ENCODE results near the gene RNGTT.
"Not testable (repeated sequence)": the region's sequence is repeated elsewhere in the genome, so short reads cannot be mapped to it uniquely, and the experiment has no call there.

Gene RNGTT

DNA sequence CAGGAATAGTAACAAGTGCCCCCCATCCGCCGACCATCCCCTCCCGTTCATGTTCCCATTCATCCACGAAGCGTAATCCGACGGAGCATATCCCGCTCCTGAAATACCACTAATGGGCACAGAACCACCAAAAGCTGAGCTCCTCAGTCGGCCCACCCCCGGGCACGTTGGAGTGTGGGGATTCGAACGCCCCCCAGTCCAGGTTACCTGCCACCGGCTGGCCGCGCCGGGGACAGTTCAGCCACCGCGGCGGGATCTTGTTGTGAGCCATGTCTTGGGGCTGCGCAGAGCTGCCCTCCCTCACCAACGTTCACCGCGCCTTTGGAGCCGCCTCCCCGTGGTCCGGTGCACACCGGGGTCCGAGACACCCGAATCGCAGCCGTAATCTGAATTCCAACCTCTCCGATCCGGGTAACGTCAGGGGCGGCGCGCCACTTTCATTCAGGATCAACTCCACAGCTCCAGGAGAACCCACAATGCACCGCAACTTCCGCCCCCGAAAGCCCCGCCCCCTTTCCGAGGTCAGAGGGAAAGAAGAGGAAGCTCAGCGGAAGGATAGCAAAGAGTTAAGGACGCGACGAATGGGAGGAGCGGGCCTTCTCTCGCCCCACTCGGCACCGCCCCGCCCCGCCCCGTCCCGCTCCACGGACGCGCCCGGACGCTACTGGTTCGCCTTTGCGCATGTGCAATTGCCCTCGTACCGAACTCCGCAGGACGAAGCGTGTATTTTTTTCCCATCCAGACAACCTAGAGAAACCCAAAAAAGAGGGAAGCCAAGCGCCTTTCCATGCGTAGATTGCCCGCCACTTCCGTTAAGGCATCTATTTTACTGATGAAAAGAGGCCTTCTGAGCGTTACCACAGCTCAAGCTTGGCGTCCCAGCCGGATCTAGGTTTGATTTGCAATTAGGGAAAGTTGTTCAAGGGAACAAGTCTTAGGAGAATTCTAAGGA lies at the start of gene RNGTT:
TSS of gene RNGTT (minus strand) at position 480 of the 952 bp plus-strand sequence. CDS start at position 271, 209 bp downstream.
- DNase-seq = peak; percentile 71 to 99 (median 96)

DNA sequence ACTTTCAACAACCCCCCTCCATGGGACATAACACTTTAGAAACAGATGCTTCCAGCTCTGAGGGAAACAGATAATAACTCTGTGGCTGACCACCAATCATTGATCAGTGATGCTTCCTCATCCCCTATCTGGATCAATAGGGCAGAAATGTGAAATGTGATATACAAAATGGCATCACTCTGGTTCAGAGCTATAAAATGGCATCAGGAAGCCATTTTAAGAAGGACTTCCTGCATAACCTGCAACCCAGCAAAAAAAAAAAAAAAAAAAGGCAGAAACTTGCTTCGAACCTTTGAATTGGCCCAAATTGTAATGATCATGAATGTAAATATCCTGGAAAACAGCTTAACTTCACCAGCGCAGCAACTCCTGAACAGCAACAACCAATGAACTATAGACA lies 48.0 kb upstream of the RNGTT start:
- no peak for DNase-seq

DNA sequence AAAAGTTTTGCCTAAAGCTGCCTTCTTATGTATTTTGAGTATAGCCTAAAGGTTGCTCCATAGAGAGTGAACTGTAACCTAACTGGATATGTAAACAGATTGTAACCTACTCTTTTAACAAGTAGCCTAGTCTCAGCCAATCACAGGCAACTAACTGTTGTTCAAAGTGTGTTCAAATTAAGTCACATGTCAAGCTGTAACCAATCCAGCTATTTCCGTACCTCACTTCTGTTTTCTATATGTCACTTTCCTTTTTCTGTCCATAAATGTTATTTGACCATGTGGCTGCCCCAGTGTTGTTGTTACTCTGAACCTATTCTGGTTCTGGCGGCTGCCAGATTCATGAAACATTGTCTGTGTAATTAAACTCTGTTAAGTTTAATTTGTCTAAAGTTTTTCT lies 47.4 kb upstream of the RNGTT start:
- DNase-seq = no peak

DNA sequence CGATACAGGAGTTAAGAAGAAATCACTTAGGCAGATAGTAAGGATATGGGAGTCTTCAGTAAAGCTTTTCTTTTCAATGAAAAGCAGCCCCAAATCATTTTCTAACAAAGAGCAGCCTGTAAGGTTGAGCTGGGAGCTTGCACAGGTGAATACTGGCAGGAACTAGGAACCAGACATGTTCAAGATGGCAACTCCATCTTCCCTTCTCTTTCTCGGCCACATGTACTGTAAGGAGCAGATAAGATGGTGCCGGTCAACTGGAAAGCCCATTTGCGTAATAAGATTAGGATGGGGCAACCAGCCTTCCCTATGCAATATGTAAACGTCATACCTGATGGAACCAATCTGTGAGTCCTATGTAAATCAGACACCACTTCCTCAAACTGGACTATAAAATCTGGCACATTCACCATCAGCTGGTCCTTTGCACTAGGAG lies 46.2 kb upstream of the RNGTT start:
- DNase-seq = no peak

DNA sequence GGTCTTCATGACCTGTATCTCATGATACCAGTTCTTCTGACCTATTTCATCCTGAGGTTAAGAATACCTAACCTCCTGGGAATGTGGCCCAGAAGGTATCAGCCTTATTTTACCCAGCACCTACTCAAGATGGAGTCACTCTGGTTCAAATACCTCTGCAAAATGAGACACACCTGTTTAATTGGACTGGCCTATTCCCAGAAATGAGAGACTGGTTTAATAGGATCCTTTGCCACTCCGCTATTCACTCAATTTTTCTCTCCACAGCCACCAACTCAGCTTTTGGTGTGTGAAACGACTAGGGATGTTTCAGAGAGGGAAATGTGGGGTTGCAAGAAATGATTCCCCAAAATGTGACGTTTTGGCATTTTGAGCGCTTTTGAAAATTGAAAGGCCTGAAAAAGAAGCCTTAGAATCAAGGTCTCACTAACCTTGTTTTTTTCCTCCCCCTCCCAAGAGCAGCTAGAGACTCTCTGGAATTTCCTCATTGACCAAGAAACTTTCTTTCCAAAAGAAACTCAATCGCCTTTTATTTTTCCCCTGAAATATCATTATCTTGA lies 45.5 kb upstream of the RNGTT start:
- no peak for DNase-seq

DNA sequence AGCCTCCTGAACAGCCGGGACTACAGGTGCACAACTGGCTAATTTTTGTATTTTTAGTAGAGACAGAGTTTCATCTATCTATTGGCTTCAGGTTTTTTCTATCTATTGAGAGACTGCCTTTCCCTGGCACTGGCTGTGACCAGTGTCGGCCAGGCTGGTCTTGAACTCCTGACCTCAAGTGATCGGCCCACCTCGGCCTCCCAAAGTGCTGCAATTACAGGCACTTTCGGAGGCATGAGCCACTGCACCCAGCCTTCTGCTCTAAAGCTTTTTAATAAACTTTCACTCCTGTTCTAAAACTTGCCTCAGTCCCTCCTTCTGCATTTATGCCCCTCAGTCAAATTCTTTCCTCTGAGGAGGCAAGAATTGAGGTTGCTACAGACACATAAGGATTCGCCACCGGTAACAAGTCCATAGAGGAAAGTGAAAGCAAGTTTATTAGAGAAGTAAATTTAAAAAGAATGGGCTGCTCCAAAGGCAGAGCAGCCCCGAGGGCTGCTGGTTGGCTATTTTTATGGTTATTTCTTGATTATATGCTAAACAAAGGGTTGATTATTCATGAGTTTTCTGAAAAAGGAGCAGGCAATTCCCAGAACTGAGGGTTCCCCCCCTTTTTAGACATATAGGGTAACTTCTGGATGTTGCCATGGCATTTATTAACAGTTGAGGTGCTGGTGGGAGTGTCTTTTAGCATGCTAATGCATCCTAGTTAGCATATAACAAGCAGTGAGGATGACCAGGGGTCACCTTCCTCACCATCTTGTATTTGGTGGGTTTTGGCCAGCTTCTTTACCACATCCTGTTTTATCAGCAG lies 44.8 kb upstream of the RNGTT start:
- DNase-seq = no peak

DNA sequence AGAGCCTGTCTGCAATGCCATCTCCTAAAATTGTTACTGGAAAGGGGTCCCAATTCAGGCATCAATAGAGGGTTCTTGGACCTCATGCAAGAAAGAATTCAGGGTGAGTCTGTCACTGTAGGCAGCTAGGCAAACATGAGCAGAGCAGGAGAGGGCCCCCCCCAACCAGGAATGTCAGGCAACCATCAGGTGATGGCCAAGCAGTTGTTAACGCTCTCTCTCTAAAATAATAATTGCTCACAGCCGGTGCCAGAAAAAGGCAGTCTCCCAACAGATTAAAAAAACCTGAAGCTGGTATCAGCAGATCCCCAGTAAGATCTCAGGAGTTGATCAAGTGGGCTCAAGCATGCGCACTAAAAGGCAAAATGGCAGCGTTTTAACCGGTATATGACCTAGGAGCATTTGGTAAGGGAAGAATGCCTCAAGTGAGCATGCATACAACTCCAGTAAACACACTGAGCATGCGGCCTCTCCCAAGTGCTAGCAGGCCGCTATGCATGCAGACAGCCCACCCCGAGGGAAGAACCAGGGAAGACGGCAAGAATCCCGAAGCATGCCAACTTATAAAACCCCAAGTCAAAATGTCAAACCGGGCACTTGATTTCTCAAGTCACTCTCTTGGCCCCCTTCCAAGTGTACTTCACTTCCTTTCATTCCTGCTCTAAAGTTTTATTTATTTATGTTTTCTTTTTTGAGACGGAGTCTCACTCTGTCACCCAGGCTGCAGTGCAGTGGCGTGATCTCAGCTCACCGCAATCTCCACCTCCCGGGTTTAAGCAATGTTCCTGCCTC lies 44.0 kb upstream of the RNGTT start:
- peak in 1 of 56 donors; percentile 2 for DNase-seq

DNA sequence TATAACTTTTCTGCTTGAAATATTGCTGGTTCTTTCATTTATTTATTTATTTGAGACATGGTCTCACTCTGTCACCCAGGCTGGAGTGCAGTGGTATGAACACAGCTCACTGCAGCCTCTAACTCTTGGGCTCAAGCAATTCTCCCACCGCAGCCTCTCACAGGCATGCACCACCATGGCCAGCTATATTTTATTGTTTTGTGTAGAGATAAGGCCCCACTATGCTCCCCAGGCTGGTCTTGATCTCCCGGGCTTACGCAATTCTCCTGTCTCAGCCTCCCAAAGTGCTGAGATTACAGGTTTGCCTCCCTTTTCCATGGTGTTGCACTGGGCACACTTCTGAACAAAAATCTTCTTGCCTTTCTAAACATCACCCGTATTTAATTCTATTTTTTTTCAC lies 39.1 kb upstream of the RNGTT start:
- DNase-seq = no peak

DNA sequence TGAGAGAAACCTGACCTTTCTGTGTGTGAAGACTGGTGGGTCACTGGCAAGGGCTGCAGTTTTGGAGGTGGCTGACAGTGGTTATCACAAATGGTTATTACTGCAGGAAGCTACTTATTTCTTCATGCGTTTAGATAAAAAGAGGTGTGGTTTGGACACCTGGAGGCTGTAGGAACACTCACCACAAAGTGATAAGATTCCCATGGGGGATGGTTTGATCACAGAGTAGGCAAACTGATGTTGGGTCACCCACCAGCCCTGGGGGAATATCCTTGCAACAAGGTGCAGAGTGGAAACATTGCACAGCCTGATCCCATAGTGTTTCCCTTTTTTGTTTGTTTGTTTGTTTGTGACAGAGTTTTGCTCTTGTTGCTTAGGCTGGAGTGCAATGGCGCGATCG lies 33.9 kb upstream of the RNGTT start:
- DNase-seq = no peak

DNA sequence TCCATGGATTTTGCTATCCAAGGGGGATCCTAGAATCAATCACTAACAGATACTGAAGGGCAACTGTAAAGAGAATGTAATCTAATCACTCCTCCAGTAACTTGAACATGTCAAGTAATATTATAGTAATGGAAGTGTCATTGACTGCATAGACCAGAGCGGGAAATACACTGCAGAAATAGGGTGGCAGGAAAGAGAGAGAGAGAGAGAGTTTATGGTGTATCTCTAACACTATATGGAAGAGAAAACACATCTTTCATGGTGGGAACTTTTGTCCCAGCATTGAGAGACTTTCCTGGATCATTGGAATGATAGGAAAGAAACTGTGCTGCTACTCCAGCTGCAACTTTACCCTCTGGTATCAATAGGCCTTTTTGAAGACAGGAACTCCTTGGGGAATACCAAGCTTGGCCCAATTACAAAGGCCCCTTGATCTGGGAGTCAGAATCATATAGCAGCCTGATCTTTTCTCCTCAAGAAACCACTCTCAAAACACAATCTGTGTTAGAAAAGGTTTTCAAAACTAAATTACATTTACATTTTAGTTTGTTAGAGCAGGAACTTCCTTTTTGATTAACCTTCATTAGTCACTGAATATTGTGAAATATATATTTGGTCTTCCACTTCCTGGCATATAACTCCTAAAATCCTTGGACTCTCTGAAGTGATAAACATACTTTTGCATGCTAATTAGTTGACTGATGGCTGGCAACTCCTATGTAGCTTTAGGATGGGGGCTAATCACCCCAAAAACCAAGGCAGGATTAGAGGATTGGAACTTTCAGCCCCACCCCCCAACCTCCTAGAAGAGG lies 29.5 kb upstream of the RNGTT start:
- DNase-seq = no peak

DNA sequence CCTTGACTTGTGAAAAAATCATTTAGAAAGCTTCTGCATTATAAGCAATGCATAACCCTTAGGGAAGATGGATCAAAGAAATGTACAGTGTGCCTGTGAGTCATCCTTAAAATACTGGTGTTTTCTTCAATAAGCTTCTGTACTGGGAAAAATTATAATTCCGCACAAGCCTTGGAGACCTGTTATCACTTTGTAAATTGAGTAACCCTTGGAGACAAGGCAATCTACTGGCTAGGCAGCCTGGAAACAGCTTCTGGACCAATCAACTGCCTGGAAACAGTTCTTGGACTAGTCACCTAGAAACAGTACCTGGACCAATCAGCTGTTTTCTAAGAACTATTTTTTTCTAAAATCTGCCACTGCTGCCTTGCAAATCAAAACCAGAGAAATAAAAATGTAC lies 25.8 kb upstream of the RNGTT start:
- DNase-seq = peak in 9 of 56 donors; percentile 1 to 44 (median 5)

DNA sequence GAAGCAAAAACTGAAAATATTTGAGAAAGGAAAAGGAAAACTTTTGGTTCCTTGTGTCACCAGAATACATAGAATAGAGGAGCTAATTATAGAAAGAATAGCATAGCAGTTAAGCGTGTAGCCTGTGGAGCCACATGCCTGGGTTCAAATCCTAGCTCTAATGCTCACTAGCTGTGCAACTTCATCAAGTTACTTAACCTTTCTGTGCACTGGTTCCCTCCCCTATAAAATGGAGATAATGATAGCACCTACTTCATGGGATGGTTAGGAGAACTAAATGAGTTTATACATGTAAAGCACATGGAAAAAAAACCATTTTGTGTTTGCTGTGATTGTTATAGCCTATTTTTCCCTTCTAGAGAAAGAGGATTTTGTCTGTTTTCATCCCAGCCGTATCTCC lies 24.5 kb upstream of the RNGTT start:
- DNase-seq = no peak

DNA sequence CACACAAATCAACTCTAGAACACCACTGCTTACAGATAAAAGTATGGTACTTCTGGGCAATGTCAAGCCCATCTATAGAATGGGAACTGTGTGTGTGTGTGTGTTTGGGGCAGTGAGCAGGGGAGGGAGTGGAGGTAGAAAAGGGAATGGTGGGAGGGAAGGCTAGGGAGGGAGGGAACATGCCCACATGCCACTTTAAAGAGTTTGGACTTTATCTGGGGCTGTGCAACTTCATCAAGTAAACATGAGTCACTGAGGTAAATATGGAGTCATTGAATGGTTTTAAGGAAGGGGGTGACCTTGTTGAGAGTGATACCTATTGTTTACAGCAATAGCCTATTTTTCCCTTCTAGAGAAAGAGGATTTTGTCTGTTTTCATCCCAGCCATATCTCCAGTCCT lies 22.5 kb upstream of the RNGTT start:
- no peak for DNase-seq

DNA sequence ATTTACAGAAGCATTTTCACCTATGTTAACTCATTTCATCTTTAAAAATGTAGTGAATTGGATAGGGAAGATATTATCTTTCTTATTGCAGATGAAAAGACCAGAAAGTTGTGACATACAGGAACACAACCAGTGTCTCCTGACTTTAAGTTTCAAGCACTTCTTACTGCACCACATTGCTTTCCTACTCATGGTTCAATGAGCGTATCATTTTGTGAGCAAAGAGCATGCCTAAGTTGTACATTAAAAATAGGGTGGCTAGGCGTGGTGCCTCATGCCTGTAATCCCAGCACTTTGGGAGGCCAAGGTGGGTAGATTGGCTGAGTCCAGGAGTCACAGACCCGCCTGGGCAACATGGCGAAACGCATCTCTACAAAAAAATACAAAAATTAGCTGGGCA lies 21.2 kb upstream of the RNGTT start:
- no peak for DNase-seq

DNA sequence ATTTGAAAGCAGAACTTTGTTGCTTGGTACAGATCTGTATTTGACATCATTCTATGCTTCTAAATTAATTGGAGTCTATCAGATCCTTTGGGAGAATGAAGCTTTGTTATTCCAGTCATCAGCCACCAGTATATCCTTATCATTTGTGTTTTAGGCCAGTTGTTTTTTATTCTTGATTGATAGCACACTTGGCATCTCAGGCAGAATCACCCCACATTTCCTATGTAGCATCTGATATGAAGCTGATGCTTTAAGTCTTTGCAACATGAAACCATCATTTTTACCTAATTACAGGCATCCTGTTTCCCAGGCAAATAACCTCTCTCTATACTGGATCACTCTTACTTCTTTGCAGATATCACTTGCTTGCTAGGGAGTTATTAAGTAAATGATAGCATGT lies 20.7 kb upstream of the RNGTT start:
- DNase-seq = no peak

DNA sequence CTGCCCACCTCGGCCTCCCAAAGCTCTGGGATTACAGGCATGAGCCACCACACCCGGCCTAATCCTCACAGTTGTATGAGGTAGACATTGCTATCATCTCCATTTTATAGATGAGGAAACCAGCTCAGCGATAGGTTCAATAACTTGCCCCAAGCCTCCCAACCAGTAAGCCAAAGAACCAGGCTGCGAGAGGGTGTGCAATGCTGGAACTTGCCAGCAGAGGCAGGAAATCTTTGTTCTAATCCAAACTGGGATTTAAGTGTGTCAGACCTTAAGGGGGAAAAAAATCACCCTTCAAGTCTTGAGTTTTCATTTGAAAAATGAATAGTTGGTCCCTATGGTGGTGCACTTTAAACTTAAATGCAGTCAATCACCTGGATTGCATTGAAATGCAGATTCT lies 20.1 kb upstream of the RNGTT start:
- peak in 2 of 56 donors; percentile 2 to 29 for DNase-seq

DNA sequence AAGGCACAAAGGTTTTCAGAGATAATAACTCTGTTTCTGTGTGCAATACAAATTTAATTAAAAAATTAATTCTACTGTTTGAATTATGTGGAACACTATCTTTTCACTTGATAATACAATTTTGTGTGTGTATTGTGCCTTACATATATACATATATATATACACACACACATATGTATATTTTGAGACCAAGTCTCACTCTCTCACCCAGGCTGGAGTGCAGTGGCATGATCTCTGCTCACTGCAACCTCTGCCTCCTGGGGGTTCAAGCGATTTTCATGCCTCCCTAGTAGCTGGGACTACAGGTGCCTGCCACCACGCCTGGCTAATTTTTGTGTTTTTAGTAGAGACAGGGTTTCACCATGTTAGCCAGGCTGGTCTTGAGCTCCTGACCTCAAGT lies 19.7 kb upstream of the RNGTT start:
- not testable (repeated sequence) for DNase-seq

DNA sequence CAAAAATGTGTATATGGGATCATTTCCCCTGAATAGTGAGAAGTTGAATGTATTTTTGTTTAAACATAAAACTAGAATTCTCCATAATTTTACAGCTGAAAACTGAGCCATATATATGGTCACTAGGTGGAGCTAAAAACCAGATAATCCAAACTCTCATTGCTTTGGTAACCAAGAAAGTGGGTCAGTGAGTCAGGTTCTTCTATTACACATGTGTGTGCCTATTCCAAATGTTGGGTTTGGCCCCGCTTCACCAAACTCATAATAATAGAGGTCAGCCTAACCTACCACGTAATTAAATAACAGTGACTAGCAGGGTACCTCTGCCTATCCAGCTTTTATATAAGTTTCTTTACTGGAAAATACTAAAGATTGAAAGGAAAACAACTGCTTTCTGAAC lies 19.3 kb upstream of the RNGTT start:
- DNase-seq = peak in 5 of 56 donors; percentile 5 to 60 (median 10)

DNA sequence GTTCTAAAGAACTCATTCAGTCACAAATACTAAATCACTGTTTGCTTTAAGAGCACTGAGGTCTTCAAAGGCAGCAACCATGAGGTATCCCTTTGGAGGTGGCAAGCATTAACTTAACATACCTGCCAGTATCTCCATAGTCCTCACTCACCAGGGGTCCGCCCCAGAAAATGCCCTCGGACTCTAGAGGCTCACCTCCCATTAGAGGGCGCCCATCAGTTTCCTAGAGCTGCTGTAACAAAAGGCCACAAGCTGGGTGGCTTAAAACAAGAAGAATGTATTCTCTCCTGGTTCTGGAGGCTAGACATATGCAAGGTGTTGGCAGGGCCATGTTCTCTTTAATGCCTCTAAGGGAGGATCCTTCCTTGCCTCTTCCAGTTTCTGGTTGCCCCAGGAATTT lies 12.0 kb upstream of the RNGTT start:
- no peak for DNase-seq
